Uterus (tissue), 4 donors: ENCODE measurements around the gene ZNF32. TPM values are rescaled to one million over a fixed set of nuclear protein-coding genes. Genes with fewer than 3 reads are reported as not detected.
"Not testable (repeated sequence)": the region's sequence is repeated elsewhere in the genome, so short reads cannot be mapped to it uniquely, and the experiment has no call there.

Source experiments
- DNase-seq, 2 donors: peaks; one replicate each; pipeline ENCODE4 v3.0.0-alpha.2; 2019 to 2020
- H3K27ac ChIP-seq, 2 donors: fragments of 200-600 bp; sonication (generic); 1 replicate in 1 of 2; 2 replicates in 1 of 2; pipeline ENCODE4 v1.5.1; 2016 to 2018
- H3K27me3 ChIP-seq, 2 donors: fragments of 200-600 bp; sonication (generic); one replicate each; pipeline ENCODE4 v1.5.1; 2018 to 2019; ENCODE audit warnings: control low read depth in 1 of 2
- H3K36me3 ChIP-seq, 2 donors: fragments of 200-600 bp; sonication (generic); one replicate each; pipeline ENCODE4 v1.5.1; 2019; ENCODE audit warnings: control low read depth in 1 of 2
- H3K4me1 ChIP-seq, 2 donors: fragments of 200-600 bp; sonication (generic); one replicate each; pipeline ENCODE4 v1.5.1; 2018 to 2019; ENCODE audit warnings: control low read depth in 1 of 2
- H3K4me3 ChIP-seq, 2 donors: fragments of 200-600 bp; sonication (generic); 1 replicate in 1 of 2; 2 replicates in 1 of 2; pipeline ENCODE4 v1.5.1; 2018 to 2019; ENCODE audit warnings: mild to moderate bottlenecking in 1 of 2
- H3K9me3 ChIP-seq, 2 donors: fragments of 200-600 bp; sonication (generic); one replicate each; pipeline ENCODE4 v1.5.1; 2019; ENCODE audit warnings: control low read depth in 1 of 2
- CTCF ChIP-seq, 4 experiments: fragments of 200-600 bp in 2 of 4; fragments of 450-650 bp in 2 of 4; sonication (generic) in 2 of 4; IDR thresholded peaks; one replicate each; pipeline ENCODE4 v1.5.1; 2016 to 2019; ENCODE audit warnings: antibody characterized with exemption in 4 of 4, mild to moderate bottlenecking in 2 of 4, moderate library complexity in 1 of 4
- POLR2A ChIP-seq, 2 donors: fragments of 450-650 bp; IDR thresholded peaks; one replicate each; pipeline ENCODE4 v1.6.1; 2016; ENCODE audit warnings: antibody characterized with exemption in 2 of 2, mild to moderate bottlenecking in 1 of 2, moderate library complexity in 1 of 2
- intact Hi-C: fragments of 100-400 bp; cut with DNase I; formaldehyde crosslinking; loops from one replicate; pipeline ENCODE4 v1.15.1; 2023; ENCODE audit warnings: low total_unique reads
- total RNA-seq, 4 donors: library from RNA; depleted of rRNA in 3 of 4; stranded (reverse); fragments of >200 nt in 3 of 4; gene quantifications; one replicate each; pipeline versions ENCODE4 v1.1.0 to v1.2.4, GENCODE V29; 2014 to 2023
- donor health status: DM: yes; HTN: yes; CAD: no.

Gene ZNF32
- total RNA-seq, 4 donors from 2014 or later: 51.2 to 83.5 (median 67.0) TPM

DNA sequence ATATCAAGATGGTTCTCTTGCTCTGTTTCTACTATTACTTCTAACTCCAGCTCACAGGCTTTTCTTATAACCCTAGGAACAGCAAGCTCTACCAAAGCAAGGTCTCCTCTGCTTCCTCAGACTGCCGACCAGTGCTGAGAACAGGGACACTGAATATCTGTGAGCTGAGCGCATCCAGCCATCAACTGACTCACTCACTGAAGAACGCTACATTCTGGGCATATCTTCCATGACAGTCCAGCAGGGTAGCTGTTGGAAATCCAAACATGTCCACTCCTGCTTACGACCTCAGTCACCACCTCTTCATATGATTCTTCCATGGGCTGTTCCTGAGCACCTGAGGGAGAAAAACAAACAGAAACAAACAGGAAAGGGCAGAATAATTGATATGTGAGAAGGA is 2.8 kb downstream of the ZNF32 start:
- Histone ChIP-seq H3K9me3 (peaks cover 4 to 54% of the 10 kb centered on the region in 2 donors), H3K27me3 (no peaks in the 10 kb centered on the region), H3K36me3 (no peaks in the 10 kb centered on the region), H3K4me3 (no peak overlapping the region), H3K27ac (no peak overlapping the region), H3K4me1 (no peaks in the 10 kb centered on the region)
- intact Hi-C loops: no loop called here
- DNase-seq: no peak
- no peak for TF ChIP-seq POLR2A (IDR thresholded peaks at IDR 0.05)
- TF ChIP-seq CTCF (IDR thresholded peaks at IDR 0.05): no peak

GRCh38 chr10:43644252-43644651 is 4.4 kb downstream of the ZNF32 start:
- no peak for TF ChIP-seq CTCF (IDR thresholded peaks at IDR 0.05)
- TF ChIP-seq POLR2A (IDR thresholded peaks at IDR 0.05): no peak
- Histone ChIP-seq H3K27me3 (no peaks in the 10 kb centered on the region), H3K9me3 (peaks cover 4 to 62% of the 10 kb centered on the region in 2 donors), H3K27ac (no peak overlapping the region), H3K4me3 (no peak overlapping the region), H3K4me1 (no peaks in the 10 kb centered on the region), H3K36me3 (no peaks in the 10 kb centered on the region)
- intact Hi-C loops: no loop called here
- DNase-seq: no peak

DNA sequence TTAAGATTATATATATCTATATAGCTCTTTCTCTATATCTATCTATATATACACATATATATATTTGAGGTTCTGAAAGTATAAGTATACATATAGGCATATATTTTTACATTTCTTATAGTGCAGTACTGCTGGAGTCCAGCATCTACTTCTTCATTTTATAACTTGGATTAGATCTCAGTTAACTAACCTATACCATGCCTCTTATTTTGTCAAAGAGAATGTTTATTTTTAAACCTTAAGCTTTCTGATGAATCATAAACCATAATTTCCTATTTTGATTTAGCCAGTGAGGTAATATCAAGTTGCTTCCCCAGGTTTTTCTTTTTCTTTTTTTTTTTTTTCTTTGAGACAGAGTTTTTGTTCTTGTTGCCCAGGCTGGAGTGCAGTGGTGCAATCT is 8.1 kb downstream of the ZNF32 start:
- Histone ChIP-seq H3K9me3 (peaks cover 4 to 55% of the 10 kb centered on the region in 2 donors), H3K36me3 (no peaks in the 10 kb centered on the region), H3K4me1 (no peaks in the 10 kb centered on the region), H3K27ac (no peak overlapping the region), H3K27me3 (no peaks in the 10 kb centered on the region), H3K4me3 (no peak overlapping the region)
- TF ChIP-seq CTCF (IDR thresholded peaks at IDR 0.05) (no peak), POLR2A (IDR thresholded peaks at IDR 0.05) (no peak)
- no peak for DNase-seq
- intact Hi-C loops: no loop called here

- intact Hi-C loops, H3K4me1 ChIP-seq, H3K27ac ChIP-seq, H3K36me3 ChIP-seq, H3K27me3 ChIP-seq, DNase-seq, H3K4me3 ChIP-seq: not testable (repeated sequence)
- peaks cover 0 to 11% of the 10 kb centered on the region in 2 donors for H3K9me3 ChIP-seq
Measured at GRCh38 chr10:43635816-43636215, 12.9 kb downstream of the ZNF32 start.

- no peak for DNase-seq
- intact Hi-C loops: no loop called here
- H3K27ac ChIP-seq: no peak overlapping the region
Measured at GRCh38 chr10:43628956-43629355, 19.7 kb downstream of the ZNF32 start.

More at GRCh38 chr10:43628956-43629355, 19.7 kb downstream of the ZNF32 start:
- no peaks in the 10 kb centered on the region for H3K4me1 ChIP-seq
- H3K36me3 ChIP-seq: no peaks in the 10 kb centered on the region
- H3K4me3 ChIP-seq: no peak overlapping the region
- no peak for TF ChIP-seq CTCF (IDR thresholded peaks at IDR 0.05)
- TF ChIP-seq POLR2A (IDR thresholded peaks at IDR 0.05): no peak
- H3K27me3 ChIP-seq: no peaks in the 10 kb centered on the region
- no peaks in the 10 kb centered on the region for H3K9me3 ChIP-seq
